Caco-2 (cell line): Measurements from ENCODE around the gene FRY. TPM values are rescaled to one million over a fixed set of nuclear protein-coding genes. Genes with fewer than 3 reads are reported as not detected.

Source experiments
- BruUV-seq: library from RNA; stranded (reverse); fragments of 400-500 nt; replicated peaks from 2 replicates; lab custom pipeline; 2021; lab: Mats Ljungman, UMichigan
- CTCF ChIA-PET: fragments of 300-600 bp; sonication (Branson Sonifier 250); formaldehyde crosslinking; loops from one replicate; lab custom pipeline; 2022; ENCODE audit warnings: antibody characterized with exemption; lab: Charles Lee
- POLR2A ChIA-PET: fragments of 300-600 bp; sonication (Branson Sonifier 250); formaldehyde crosslinking; loops from one replicate; lab custom pipeline; 2022; ENCODE audit warnings: antibody characterized with exemption; lab: Charles Lee
- DNase-seq, 2 experiments: peaks; one replicate each; pipeline versions ENCODE4 v3.0.0 to v3.0.0-alpha.2; 2020 to 2022
- H3K27me3 ChIP-seq: replicated peaks from 2 replicates; pipeline ENCODE4 v1.6.0; 2011; ENCODE audit warnings: low read length; ENCODE audit not compliant: control insufficient read depth, insufficient read depth
- H3K36me3 ChIP-seq: 2 replicates; pipeline ENCODE4 v1.5.1; 2011; ENCODE audit warnings: low read length; ENCODE audit not compliant: control insufficient read depth, insufficient read depth
- H3K4me1 ChIP-seq: fragments of 250-450 bp; sonication (Bioruptor Pico); 2 replicates; pipeline ENCODE4 v1.5.1; 2020; ENCODE audit warnings: mild to moderate bottlenecking
- H3K4me3 ChIP-seq: 2 replicates; pipeline ENCODE4 v1.5.1; 2011; ENCODE audit warnings: low read depth, mild to moderate bottlenecking, control low read depth, low read length
- H3K9me3 ChIP-seq: fragments of 250-450 bp; sonication (Bioruptor Pico); 2 replicates; pipeline ENCODE4 v1.5.1; 2020; ENCODE audit warnings: mild to moderate bottlenecking, moderate library complexity
- H3K27ac Mint-ChIP-seq: one replicate; pipeline ENCODE4 v1.8.0; 2022; ENCODE audit warnings: mixed read lengths; ENCODE audit not compliant: unreplicated experiment
- H3K27me3 Mint-ChIP-seq: one replicate; pipeline ENCODE4 v1.8.0; 2022; ENCODE audit warnings: mixed read lengths; ENCODE audit not compliant: insufficient read depth, unreplicated experiment
- H3K36me3 Mint-ChIP-seq: one replicate; pipeline ENCODE4 v1.8.0; 2022; ENCODE audit warnings: mild to moderate bottlenecking, mixed read lengths; ENCODE audit not compliant: insufficient read depth, unreplicated experiment
- H3K4me1 Mint-ChIP-seq: one replicate; pipeline ENCODE4 v1.8.0; 2022; ENCODE audit warnings: low read depth, mixed read lengths; ENCODE audit not compliant: unreplicated experiment
- H3K4me3 Mint-ChIP-seq: one replicate; pipeline ENCODE4 v1.8.0; 2022; ENCODE audit warnings: mild to moderate bottlenecking, moderate library complexity, mixed read lengths; ENCODE audit not compliant: unreplicated experiment
- H3K9me3 Mint-ChIP-seq: one replicate; pipeline ENCODE4 v1.8.0; 2022; ENCODE audit warnings: mixed read lengths; ENCODE audit not compliant: unreplicated experiment
- CTCF ChIP-seq, 2 experiments: fragments of 200-600 bp in 1 of 2; IDR thresholded peaks; 1 replicate in 1 of 2; 2 replicates in 1 of 2; pipeline versions ENCODE4 v1.5.1 to v1.8.0; 2011 to 2022; ENCODE audit warnings: antibody characterized with exemption in 1 of 2, control low read depth in 1 of 2, inconsistent platforms in 1 of 2, low read depth in 1 of 2, low read length in 1 of 2, mild to moderate bottlenecking in 1 of 2, moderate library complexity in 1 of 2; ENCODE audit not compliant: insufficient read depth in 1 of 2, severe bottlenecking in 1 of 2, unreplicated experiment in 1 of 2
- intact Hi-C: fragments of 100-400 bp; cut with micrococcal nuclease; formaldehyde crosslinking; loops from one replicate; pipeline ENCODE4 v1.10.0; 2022; ENCODE audit not compliant: unreplicated experiment
- total RNA-seq: library from RNA; stranded (reverse); gene quantifications from 2 replicates; pipeline ENCODE4 v1.2.3, GENCODE V29; 2022

The FRY gene
- total RNA-seq, 1 experiment from 2014 or later = 118 TPM

- H3K36me3 Mint-ChIP-seq = no peaks in the 10 kb centered on the region
- no peaks in the 10 kb centered on the region for H3K36me3 ChIP-seq
- H3K4me1 Mint-ChIP-seq = no peaks in the 10 kb centered on the region
- intact Hi-C loops = no loop called here
- no TSS peak for BruUV-seq
- no peaks in the 10 kb centered on the region for H3K9me3 Mint-ChIP-seq
- no peaks in the 10 kb centered on the region for H3K9me3 ChIP-seq
- no peaks in the 10 kb centered on the region for H3K27me3 Mint-ChIP-seq
- no peaks in the 10 kb centered on the region for H3K27me3 ChIP-seq
- H3K4me3 Mint-ChIP-seq = no peak overlapping the region
- no peaks in the 10 kb centered on the region for H3K4me1 ChIP-seq
- no peak for TF ChIP-seq CTCF (IDR thresholded peaks at IDR 0.05; ENCODE audit: insufficient read depth in 1 of 2, low read depth in 1 of 2, low read length in 1 of 2, severe bottlenecking in 1 of 2, unreplicated experiment in 1 of 2)
- ChIA-PET CTCF (no interaction called here), POLR2A (no interaction called here)
- H3K27ac Mint-ChIP-seq = no peak overlapping the region
- no peak for DNase-seq
- no peak overlapping the region for H3K4me3 ChIP-seq
Measured at GRCh38 chr13:32298695-32299094, 267.1 kb downstream of the FRY start.

- Histone ChIP-seq H3K27me3 (no peaks in the 10 kb centered on the region), H3K4me3 (no peak overlapping the region), H3K36me3 (no peaks in the 10 kb centered on the region), H3K4me1 (no peaks in the 10 kb centered on the region), H3K9me3 (no peaks in the 10 kb centered on the region)
- Mint-ChIP-seq H3K4me1 (no peaks in the 10 kb centered on the region), H3K27me3 (no peaks in the 10 kb centered on the region), H3K9me3 (no peaks in the 10 kb centered on the region), H3K36me3 (no peaks in the 10 kb centered on the region), H3K4me3 (no peak overlapping the region), H3K27ac (no peak overlapping the region)
- TF ChIP-seq CTCF (IDR thresholded peaks at IDR 0.05; ENCODE audit: insufficient read depth in 1 of 2, low read depth in 1 of 2, low read length in 1 of 2, severe bottlenecking in 1 of 2, unreplicated experiment in 1 of 2) = no peak
- intact Hi-C loops = no loop called here
- no peak for DNase-seq
- BruUV-seq = no TSS peak
- ChIA-PET POLR2A (no interaction called here), CTCF (no interaction called here)
Measured at GRCh38 chr13:32299893-32300292, 268.3 kb downstream of the FRY start.

- TF ChIP-seq CTCF (IDR thresholded peaks at IDR 0.05; ENCODE audit: insufficient read depth in 1 of 2, low read depth in 1 of 2, low read length in 1 of 2, severe bottlenecking in 1 of 2, unreplicated experiment in 1 of 2) = no peak
- H3K27me3 ChIP-seq = no peaks in the 10 kb centered on the region
- ChIA-PET POLR2A (no interaction called here), CTCF (no interaction called here)
- H3K27me3 Mint-ChIP-seq = no peaks in the 10 kb centered on the region
- intact Hi-C loops = no loop called here
- no peak for DNase-seq
- no peak overlapping the region for H3K27ac Mint-ChIP-seq
- no peaks in the 10 kb centered on the region for H3K36me3 ChIP-seq
- H3K36me3 Mint-ChIP-seq = no peaks in the 10 kb centered on the region
- H3K4me1 ChIP-seq = no peaks in the 10 kb centered on the region
- H3K9me3 Mint-ChIP-seq = no peaks in the 10 kb centered on the region
- no peak overlapping the region for H3K4me3 ChIP-seq
- H3K4me3 Mint-ChIP-seq = no peak overlapping the region
- no TSS peak for BruUV-seq
- H3K9me3 ChIP-seq = no peaks in the 10 kb centered on the region
- no peaks in the 10 kb centered on the region for H3K4me1 Mint-ChIP-seq
Measured at GRCh38 chr13:32300406-32300805, 268.8 kb downstream of the FRY start.
